Renal cortex interstitium (tissue), 11 donors: Measurements from ENCODE around the gene UBE2L6. TPM values are rescaled to one million over a fixed set of nuclear protein-coding genes. Genes with fewer than 3 reads are reported as not detected.

ENCODE experiments used
- DNase-seq, 11 donors: peaks; one replicate each; pipeline ENCODE4 v3.0.0-alpha.2; 2013; ENCODE audit warnings: low read depth in 9 of 11, low spot score in 4 of 11; ENCODE audit errors: extremely low read depth in 1 of 11
- polyA plus RNA-seq, 3 donors: library from polyadenylated mRNA; unstranded; fragments of 120-200 nt; gene quantifications; one replicate each; pipeline ENCODE4 v1.2.1, GENCODE V29; 2013; ENCODE audit not compliant: insufficient read length in 3 of 3

Gene UBE2L6
- polyA plus RNA-seq, 3 donors: 31.9 to 38.4 (median 35.8) TPM

- no peak for DNase-seq
Measured at GRCh38 chr11:57588046-57588710, 20.7 kb upstream of the UBE2L6 start.

- DNase-seq: no peak
Measured at GRCh38 chr11:57586711-57587245, 19.3 kb upstream of the UBE2L6 start.

DNA sequence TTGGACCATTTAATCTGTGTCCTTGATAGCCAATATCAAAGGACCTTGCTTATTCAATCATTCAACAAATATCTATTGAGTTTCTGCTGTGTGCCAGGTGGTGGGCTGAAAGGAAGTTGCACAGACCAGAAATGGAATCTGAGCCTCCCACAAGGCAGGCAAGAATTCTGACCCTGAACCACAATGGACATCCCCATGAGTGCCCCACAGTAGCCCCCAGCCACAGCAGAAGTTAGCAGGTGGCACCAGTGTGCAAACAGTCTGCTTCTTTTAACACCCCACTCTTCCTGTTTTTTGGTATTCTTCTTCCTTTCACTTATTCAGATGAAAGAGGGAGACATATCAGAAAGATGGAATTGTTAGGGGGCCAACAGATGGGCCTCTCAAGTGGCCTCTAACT is 17.8 kb upstream of the UBE2L6 start:
- DNase-seq: no peak

- DNase-seq: no peak
Measured at GRCh38 chr11:57584341-57584740, 16.9 kb upstream of the UBE2L6 start.

- DNase-seq: no peak
Measured at GRCh38 chr11:57574061-57574460, 6.6 kb upstream of the UBE2L6 start.

- DNase-seq: no peak
Measured at GRCh38 chr11:57571606-57572005, 4.1 kb upstream of the UBE2L6 start.

GRCh38 chr11:57568330-57568766 is 876 bp upstream of the UBE2L6 start:
- DNase-seq: peak in 10 of 11 donors; percentile 54 to 85 (median 76)

DNA sequence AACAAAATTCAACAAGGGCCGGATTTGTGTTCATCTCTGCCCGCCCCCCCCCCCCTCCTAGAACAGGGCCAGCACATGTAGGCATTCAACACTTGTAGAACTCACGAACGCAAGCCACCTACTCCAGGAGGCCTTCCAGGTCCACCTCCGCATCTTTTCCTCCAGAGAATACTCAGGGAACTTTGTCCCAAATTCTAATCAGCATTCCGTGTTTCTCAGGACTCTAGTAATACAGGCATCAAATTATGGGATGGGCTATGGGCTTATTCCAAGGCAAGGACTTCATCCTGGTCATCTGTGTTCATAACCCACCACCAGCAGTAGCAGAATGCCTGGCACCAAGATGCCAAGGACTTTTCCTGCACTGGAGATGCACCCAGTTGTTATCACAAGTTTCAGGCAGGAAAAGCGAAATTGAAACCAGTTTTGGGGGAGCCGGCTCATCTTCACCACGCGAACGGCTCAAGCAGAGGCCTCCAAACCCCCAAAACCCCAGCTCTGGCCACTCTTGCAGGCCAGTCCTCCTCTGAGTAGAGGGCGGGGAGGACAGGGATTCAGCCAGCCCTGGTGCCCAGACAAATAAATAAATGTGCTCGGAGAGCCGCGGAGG is 462 bp downstream of the UBE2L6 start:
- peak in 3 of 11 donors; percentile 11 to 14 (median 12) for DNase-seq

- DNase-seq: peak in 6 of 11 donors; percentile 15 to 39 (median 20)
Measured at GRCh38 chr11:57566005-57566904, 1.2 kb downstream of the UBE2L6 start.

GRCh38 chr11:57562596-57562995 is 4.9 kb downstream of the UBE2L6 start:
- no peak for DNase-seq

GRCh38 chr11:57560146-57560545 is 7.3 kb downstream of the UBE2L6 start:
- no peak for DNase-seq

- DNase-seq: no peak
Measured at GRCh38 chr11:57556041-57556440, 11.4 kb downstream of the UBE2L6 start.

DNA sequence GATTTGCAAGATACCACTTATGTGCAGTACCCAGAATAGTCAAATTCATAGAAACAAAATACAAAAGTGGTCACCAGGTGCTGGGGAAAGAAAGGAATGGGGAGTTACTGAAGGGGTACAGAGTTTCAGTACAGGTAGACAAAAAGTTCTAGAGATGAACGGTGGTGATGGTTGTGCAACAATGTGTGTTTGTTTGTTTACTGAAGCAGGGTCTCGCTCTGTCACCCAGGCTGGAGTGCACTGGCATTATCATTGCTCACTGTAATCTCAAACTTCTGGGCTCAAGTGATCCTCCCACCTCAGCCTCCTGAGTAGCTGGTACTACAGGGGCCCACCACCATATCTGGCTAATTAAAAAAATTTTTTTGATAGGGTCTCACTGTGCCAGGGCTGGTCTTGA is 12.1 kb downstream of the UBE2L6 start:
- DNase-seq: no peak

DNA sequence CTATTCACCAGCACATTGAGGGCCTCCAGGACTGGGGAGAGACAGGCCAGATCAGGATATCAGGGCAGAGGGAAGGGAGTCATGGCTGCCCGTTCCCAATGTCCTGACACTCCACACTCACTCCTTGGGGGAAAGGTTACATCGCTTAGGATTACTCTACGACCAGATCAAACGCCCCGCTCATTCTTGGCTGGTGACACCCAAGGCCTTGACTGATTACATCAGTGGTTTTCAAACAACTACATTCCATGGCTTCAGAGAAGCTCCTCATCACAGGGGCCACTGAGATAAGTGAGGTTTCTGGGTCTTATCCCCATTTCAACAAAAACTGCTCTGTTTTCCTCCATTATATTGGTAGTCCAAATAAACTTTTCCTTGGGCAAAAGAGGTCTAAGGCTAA is 15.0 kb downstream of the UBE2L6 start:
- DNase-seq: no peak

GRCh38 chr11:57551941-57552340 is 15.5 kb downstream of the UBE2L6 start:
- DNase-seq: no peak

GRCh38 chr11:57549983-57550382 is 17.5 kb downstream of the UBE2L6 start:
- no peak for DNase-seq

DNA sequence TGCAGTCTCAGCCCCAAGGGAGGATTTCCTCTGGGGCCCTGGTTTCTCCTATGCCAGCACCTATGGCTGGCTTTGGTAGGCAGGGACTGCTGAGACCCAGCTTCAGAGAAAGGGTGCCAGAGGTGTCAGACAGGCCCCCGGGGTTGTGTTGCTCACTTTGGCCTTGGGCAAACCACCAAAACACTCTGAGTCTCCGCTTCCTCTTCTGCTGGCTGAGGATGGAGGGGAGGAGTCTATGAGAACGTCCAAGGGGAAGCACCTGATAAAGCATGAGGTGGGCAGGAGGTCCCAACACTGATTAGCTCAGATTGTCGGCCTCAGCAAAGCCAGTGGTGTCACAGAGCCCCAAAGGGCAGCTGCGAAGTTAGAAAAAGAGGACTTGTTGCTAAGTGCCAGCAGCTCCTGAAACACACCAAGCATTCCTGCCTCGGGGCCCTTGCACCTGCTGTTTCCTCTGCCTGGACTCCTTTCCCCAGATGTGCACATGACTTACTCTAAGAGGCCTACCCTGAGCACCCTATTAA is 19.6 kb downstream of the UBE2L6 start:
- DNase-seq: no peak

DNA sequence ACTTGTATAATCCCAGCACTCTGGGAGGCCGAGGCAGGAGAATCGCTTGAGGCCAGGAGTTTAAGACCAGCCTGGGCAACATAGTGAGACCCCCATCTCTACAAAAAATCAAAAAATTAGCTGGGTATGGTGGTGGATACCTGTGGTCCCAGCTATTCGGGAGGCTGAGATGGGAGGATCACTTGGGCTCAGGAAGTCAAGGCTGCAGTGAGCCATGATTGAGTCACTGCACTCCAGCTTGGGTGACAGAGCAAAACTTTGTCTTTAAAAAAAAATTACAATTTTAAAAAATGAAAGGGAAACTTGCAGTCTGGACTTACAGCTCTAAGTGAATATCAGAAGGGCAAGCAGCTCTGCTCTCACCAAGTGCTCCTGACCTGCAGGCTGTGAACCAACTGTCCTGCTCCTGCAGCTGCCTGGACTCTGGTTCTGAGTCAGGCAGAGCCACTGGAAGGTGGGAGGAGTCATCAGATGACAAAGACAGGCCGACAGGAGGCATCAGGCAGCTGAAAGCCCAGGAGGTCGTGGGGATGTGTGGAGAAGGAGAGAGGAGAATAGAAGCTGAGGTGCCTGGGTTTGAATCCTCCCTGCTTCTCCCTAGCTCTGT is 20.5 kb downstream of the UBE2L6 start:
- no peak for DNase-seq

DNA sequence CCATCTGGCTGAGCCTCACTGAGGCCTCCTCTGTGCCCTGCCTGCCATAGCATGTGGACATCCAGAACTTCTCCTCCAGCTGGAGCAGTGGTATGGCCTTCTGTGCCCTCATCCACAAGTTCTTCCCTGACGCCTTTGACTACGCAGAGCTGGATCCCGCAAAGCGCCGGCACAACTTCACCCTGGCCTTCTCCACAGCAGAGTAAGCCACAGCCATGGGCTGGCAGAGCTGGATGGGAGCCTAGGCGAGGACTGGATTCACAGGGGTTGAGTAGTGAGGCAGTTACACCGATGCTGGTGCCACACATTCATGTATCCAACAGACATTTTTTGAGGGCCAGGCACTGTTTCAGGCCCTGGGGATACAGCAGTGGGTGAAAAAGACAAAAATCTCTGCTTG is 21.0 kb downstream of the UBE2L6 start:
- DNase-seq: no peak
